GM12878 (cell line): ENCODE data around the gene ABHD3. TPM values are rescaled to one million over a fixed set of nuclear protein-coding genes. Genes with fewer than 3 reads are reported as not detected.

Experiments
- ATAC-seq: fragments of 200-7000 bp; cut with Tn5 transposase; 3 replicates; pipeline ENCODE4 v1.9.1; 2020; ENCODE audit warnings: mild to moderate bottlenecking, moderate library complexity
- BruUV-seq: library from RNA; stranded (reverse); fragments of 400-500 nt; replicated peaks from 2 replicates; lab custom pipeline; 2021; lab: Mats Ljungman, UMichigan
- CTCF ChIA-PET: fragments of 300-600 bp; sonication (Branson Sonifier 250); formaldehyde crosslinking; extraction: SDS; loops from one replicate; lab custom pipeline; 2021; ENCODE audit warnings: inconsistent platforms; lab: Yijun Ruan, JAX
- POLR2A ChIA-PET: fragments of 350-600 bp; formaldehyde crosslinking; extraction: SDS; loops from one replicate; lab custom pipeline; 2021; ENCODE audit warnings: inconsistent platforms; lab: Charles Lee
- RAD21 ChIA-PET: fragments of 300-600 bp; sonication (Branson Sonifier 250); formaldehyde crosslinking; loops from one replicate; lab custom pipeline; 2023; ENCODE audit warnings: antibody characterized with exemption; ENCODE audit not compliant: unreplicated experiment; lab: Charles Lee
- SMC1A ChIA-PET: fragments of 300-600 bp; sonication (Branson Sonifier 250); formaldehyde crosslinking; loops from one replicate; lab custom pipeline; 2023; ENCODE audit not compliant: unreplicated experiment, uncharacterized antibody; lab: Charles Lee
- DNase-seq: peaks from one replicate; pipeline ENCODE4 v3.0.0-alpha.2; 2011; ENCODE audit warnings: low read depth, low spot score
- FAIRE-seq: peaks from 3 replicates; lab custom pipeline; 2011; peaks lifted over from hg19 to GRCh38; lab: Jason Lieb, UNC
- H2AFZ ChIP-seq: 2 replicates; pipeline ENCODE4 v1.6.0; 2011; ENCODE audit warnings: low read depth, low read length, control low read depth; ENCODE audit not compliant: control insufficient read depth
- H3K27ac ChIP-seq: 2 replicates; pipeline ENCODE4 v1.5.1; 2011; ENCODE audit warnings: control low read depth; ENCODE audit not compliant: control insufficient read depth, insufficient read depth
- H3K27me3 ChIP-seq, 2 experiments: replicated peaks in 1 of 2; 2 replicates each; pipeline versions ENCODE4 v1.6.0 to v1.6.1; 2011; ENCODE audit warnings: low read length in 1 of 2; ENCODE audit not compliant: control insufficient read depth in 2 of 2, insufficient read depth in 2 of 2
- H3K36me3 ChIP-seq, 2 experiments: 2 replicates each; pipeline ENCODE4 v1.5.1; 2011; ENCODE audit warnings: low read length in 1 of 2; ENCODE audit not compliant: control insufficient read depth in 2 of 2, insufficient read depth in 2 of 2
- H3K4me1 ChIP-seq: 2 replicates; pipeline ENCODE4 v1.6.1; 2011; ENCODE audit warnings: mild to moderate bottlenecking, low read length, moderate library complexity, mixed read lengths; ENCODE audit not compliant: control insufficient read depth, insufficient read depth
- H3K4me2 ChIP-seq: 2 replicates; pipeline ENCODE4 v1.6.0; 2011; ENCODE audit warnings: control low read depth; ENCODE audit not compliant: control insufficient read depth, insufficient read depth
- H3K4me3 ChIP-seq: fragments of 200-600 bp; sonication (generic); 2 replicates; pipeline ENCODE4 v1.5.1; 2016
- H3K79me2 ChIP-seq: 2 replicates; pipeline ENCODE4 v1.6.0; 2011; ENCODE audit warnings: low read length; ENCODE audit not compliant: control insufficient read depth, insufficient read depth
- H3K9ac ChIP-seq: 2 replicates; pipeline ENCODE4 v1.8.0; 2011; ENCODE audit warnings: low read length, control low read depth, mixed read lengths; ENCODE audit not compliant: control insufficient read depth, insufficient read depth
- H3K9me3 ChIP-seq: replicated peaks from 3 replicates; pipeline ENCODE4 v1.5.1; 2011; ENCODE audit warnings: mild to moderate bottlenecking, low read length; ENCODE audit not compliant: control insufficient read depth, insufficient read depth
- H4K20me1 ChIP-seq: 2 replicates; pipeline ENCODE4 v1.6.0; 2011; ENCODE audit not compliant: control insufficient read depth, insufficient read depth
- BCL11A ChIP-seq: IDR thresholded peaks from 2 replicates; pipeline ENCODE4 v1.6.1; 2011; ENCODE audit warnings: low read depth, low read length
- CBFB ChIP-seq: IDR thresholded peaks from 2 replicates; pipeline ENCODE4 v1.6.1; 2016; ENCODE audit warnings: antibody characterized with exemption, low read depth
- CBX5 ChIP-seq: sonication (generic); IDR thresholded peaks from 2 replicates; pipeline ENCODE4 v1.6.1; 2016; ENCODE audit warnings: low read depth, moderate library complexity, mild to moderate bottlenecking, inconsistent platforms
- FOXM1 ChIP-seq: IDR thresholded peaks from 2 replicates; pipeline ENCODE4 v1.6.1; 2012; ENCODE audit warnings: low read depth, mild to moderate bottlenecking, inconsistent platforms, low read length, moderate library complexity
- GABPA ChIP-seq: IDR thresholded peaks from 2 replicates; pipeline ENCODE4 v1.6.1; 2014; ENCODE audit warnings: antibody characterized with exemption, low read depth, mild to moderate bottlenecking, inconsistent platforms
- HCFC1 ChIP-seq: fragments of 150-350 bp; IDR thresholded peaks from 2 replicates; pipeline ENCODE4 v1.6.1; 2014; ENCODE audit warnings: low read length
- MYB ChIP-seq: fragments of 150-350 bp; IDR thresholded peaks from 2 replicates; pipeline ENCODE4 v1.6.1; 2014; ENCODE audit warnings: mild to moderate bottlenecking, low read depth, low read length, borderline replicate concordance
- NBN ChIP-seq: fragments of 450-650 bp; IDR thresholded peaks from 2 replicates; pipeline ENCODE4 v1.6.1; 2016
- POLR2A ChIP-seq: IDR thresholded peaks from 2 replicates; pipeline ENCODE4 v1.6.1; 2011; ENCODE audit warnings: low read depth, mild to moderate bottlenecking, low read length
- RB1 ChIP-seq: fragments of 450-650 bp; formaldehyde crosslinking; IDR thresholded peaks from 2 replicates; pipeline ENCODE4 v1.6.1; 2017; ENCODE audit warnings: mild to moderate bottlenecking, borderline replicate concordance
- SREBF2 ChIP-seq: IDR thresholded peaks from 2 replicates; pipeline ENCODE4 v1.6.1; 2012; ENCODE audit warnings: mild to moderate bottlenecking, low read length
- TBL1XR1 ChIP-seq: IDR thresholded peaks from 2 replicates; pipeline ENCODE4 v1.6.1; 2012; ENCODE audit warnings: low read depth, low read length, improper control_type of control experiment
- YBX1 ChIP-seq: fragments of 450-650 bp; IDR thresholded peaks from 2 replicates; pipeline ENCODE4 v1.6.1; 2016; ENCODE audit warnings: antibody characterized with exemption
- YY1 ChIP-seq: IDR thresholded peaks from 2 replicates; pipeline ENCODE4 v1.6.1; 2011; ENCODE audit warnings: low read depth, mild to moderate bottlenecking, low read length
- ZNF207 ChIP-seq: fragments of 450-650 bp; IDR thresholded peaks from 2 replicates; pipeline ENCODE4 v1.6.1; 2014; ENCODE audit warnings: antibody characterized with exemption, mild to moderate bottlenecking, borderline replicate concordance
- ZNF24 ChIP-seq: fragments of 450-650 bp; IDR thresholded peaks from 2 replicates; pipeline ENCODE4 v1.6.1; 2017; ENCODE audit warnings: antibody characterized with exemption, mild to moderate bottlenecking
- ZNF622 ChIP-seq: fragments of 450-650 bp; IDR thresholded peaks from 2 replicates; pipeline ENCODE4 v1.6.1; 2017; ENCODE audit warnings: mild to moderate bottlenecking, inconsistent platforms
- WGBS: methylation state at CpG from one replicate; pipeline ENCODE4 v1.1.6; 2016; ENCODE audit warnings: low lambda C conversion rate; ENCODE audit not compliant: insufficient replicate concordance, insufficient coverage; ENCODE audit errors: missing lambda C conversion rate; 5-methylcytosine and 5-hydroxymethylcytosine counted together
- in situ Hi-C: fragments of 300-500 bp; cut with MboI; formaldehyde crosslinking; loops from 9 replicates; pipeline ENCODE4 v1.14.3; 2018; ENCODE audit warnings: mixed read lengths
- intact Hi-C: fragments of 100-400 bp; cut with micrococcal nuclease; formaldehyde crosslinking; loops from one replicate; pipeline ENCODE4 v1.14.2; 2022; ENCODE audit not compliant: unreplicated experiment
- polyA plus RNA-seq, 11 experiments: library from polyadenylated mRNA; depleted of rRNA in 4 of 11; unstranded in 6 of 11; stranded (reverse) in 5 of 11; fragments of >200 nt; fragmentation: Nextera tagmentation in 4 of 11; fragmentation: Illumina TruSeq in 1 of 11; extraction: Ambion mirVana in 4 of 11; extraction: Trizol in 1 of 11; gene quantifications; 1 replicate in 1 of 11; 2 replicates in 10 of 11; pipeline versions ENCODE4 v1.2.1 to v1.2.3, GENCODE V29; 2011 to 2016; ENCODE audit warnings: inconsistent platforms in 2 of 11, missing spikeins in 2 of 11, low read depth in 1 of 11
- total RNA-seq, 4 experiments: library from RNA; depleted of rRNA in 3 of 4; stranded (reverse); fragments of >200 nt in 3 of 4; fragmentation: Illumina TruSeq in 1 of 4; extraction: Trizol in 1 of 4; gene quantifications; 2 replicates each; pipeline versions ENCODE4 v1.2.1 to v1.2.3, GENCODE V29; 2013 to 2021
- TF ChIP-seq, protein P1 (sequence below): fragments of 450-650 bp; IDR thresholded peaks from 2 replicates; pipeline ENCODE4 v1.6.1; 2017; ENCODE audit warnings: low read depth, mild to moderate bottlenecking, moderate library complexity
- TF ChIP-seq, protein P2 (sequence below): fragments of 450-650 bp; IDR thresholded peaks from 2 replicates; pipeline ENCODE4 v1.6.1; 2018; ENCODE audit warnings: borderline replicate concordance, mild to moderate bottlenecking; ENCODE audit not compliant: partially characterized antibody
- TF ChIP-seq, protein P3 (sequence below): IDR thresholded peaks from 2 replicates; pipeline ENCODE4 v1.6.1; 2011; ENCODE audit warnings: low read depth, mild to moderate bottlenecking, low read length, moderate library complexity, borderline replicate concordance; ENCODE audit errors: extremely low read depth

Gene ABHD3
- total and polyA plus RNA-seq, 10 of the 15 experiments (the other 5 are each of a cell fraction or from before 2014, with no cell fraction given) = 4.9 to 49.8 (median 18.3) TPM

DNA sequence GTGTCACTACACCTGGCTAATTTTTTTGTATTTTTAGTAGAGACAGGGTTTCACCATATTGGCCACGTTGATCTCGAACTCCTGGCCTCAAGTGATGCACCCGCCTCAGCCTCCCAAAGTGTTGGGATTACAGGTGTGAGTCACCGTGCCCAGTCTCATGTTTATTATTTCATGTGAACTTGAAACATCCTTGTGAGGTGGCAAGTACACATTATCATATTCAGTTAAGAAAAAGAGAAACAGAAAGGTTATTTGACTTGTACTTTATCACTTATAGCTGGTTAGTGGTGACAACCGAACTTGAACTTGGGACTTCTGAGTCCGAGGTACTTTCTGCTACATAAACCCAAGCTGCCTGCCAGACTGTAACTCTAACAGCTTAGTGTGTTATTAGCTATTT is 24.4 kb downstream of the ABHD3 start:
- H3K79me2 ChIP-seq = no peaks in the 10 kb centered on the region
- H3K4me3 ChIP-seq = no peak overlapping the region
- in situ Hi-C loops (loop anchor here (25.0 kb wide), 1 partner anchor 568 kb away; the partner anchor contains the start of gene ROCK1), intact Hi-C loops (loop anchor here (10.0 kb wide), 1 partner anchor 175 kb away; no protein-coding TSS in a partner anchor)
- TF ChIP-seq TBL1XR1 (no peak), POLR2A (no peak), GABPA (no peak), SREBF2 (no peak), NBN (no peak), FOXM1 (no peak), RB1 (no peak), ZNF622 (no peak), BCL11A (no peak), MYB (no peak), CBX5 (no peak), CBFB (no peak), ZNF24 (no peak), YY1 (no peak), ZNF207 (no peak), YBX1 (no peak), HCFC1 (no peak)
- TF ChIP-seq, protein P1, sequence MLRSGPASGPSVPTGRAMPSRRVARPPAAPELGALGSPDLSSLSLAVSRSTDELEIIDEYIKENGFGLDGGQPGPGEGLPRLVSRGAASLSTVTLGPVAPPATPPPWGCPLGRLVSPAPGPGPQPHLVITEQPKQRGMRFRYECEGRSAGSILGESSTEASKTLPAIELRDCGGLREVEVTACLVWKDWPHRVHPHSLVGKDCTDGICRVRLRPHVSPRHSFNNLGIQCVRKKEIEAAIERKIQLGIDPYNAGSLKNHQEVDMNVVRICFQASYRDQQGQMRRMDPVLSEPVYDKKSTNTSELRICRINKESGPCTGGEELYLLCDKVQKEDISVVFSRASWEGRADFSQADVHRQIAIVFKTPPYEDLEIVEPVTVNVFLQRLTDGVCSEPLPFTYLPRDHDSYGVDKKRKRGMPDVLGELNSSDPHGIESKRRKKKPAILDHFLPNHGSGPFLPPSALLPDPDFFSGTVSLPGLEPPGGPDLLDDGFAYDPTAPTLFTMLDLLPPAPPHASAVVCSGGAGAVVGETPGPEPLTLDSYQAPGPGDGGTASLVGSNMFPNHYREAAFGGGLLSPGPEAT = no peak
- TF ChIP-seq, protein P2, sequence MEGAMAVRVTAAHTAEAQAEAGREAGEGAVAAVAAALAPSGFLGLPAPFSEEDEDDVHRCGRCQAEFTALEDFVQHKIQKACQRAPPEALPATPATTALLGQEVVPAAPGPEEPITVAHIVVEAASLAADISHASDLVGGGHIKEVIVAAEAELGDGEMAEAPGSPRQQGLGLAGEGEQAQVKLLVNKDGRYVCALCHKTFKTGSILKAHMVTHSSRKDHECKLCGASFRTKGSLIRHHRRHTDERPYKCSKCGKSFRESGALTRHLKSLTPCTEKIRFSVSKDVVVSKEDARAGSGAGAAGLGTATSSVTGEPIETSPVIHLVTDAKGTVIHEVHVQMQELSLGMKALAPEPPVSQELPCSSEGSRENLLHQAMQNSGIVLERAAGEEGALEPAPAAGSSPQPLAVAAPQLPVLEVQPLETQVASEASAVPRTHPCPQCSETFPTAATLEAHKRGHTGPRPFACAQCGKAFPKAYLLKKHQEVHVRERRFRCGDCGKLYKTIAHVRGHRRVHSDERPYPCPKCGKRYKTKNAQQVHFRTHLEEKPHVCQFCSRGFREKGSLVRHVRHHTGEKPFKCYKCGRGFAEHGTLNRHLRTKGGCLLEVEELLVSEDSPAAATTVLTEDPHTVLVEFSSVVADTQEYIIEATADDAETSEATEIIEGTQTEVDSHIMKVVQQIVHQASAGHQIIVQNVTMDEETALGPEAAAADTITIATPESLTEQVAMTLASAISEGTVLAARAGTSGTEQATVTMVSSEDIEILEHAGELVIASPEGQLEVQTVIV = no peak
- TF ChIP-seq, protein P3, sequence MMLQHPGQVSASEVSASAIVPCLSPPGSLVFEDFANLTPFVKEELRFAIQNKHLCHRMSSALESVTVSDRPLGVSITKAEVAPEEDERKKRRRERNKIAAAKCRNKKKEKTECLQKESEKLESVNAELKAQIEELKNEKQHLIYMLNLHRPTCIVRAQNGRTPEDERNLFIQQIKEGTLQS = no peak
- no peaks in the 10 kb centered on the region for H3K27me3 ChIP-seq
- no peak for ATAC-seq
- H3K36me3 ChIP-seq = no peaks in the 10 kb centered on the region; a peak in 1 of 4 replicates
- BruUV-seq = no TSS peak
- no peak overlapping the region for H2AFZ ChIP-seq
- RAD21 ChIA-PET = interaction anchor here (1.1 kb wide), 1 partner anchor 33 kb away, joined by 3 read pairs; no protein-coding TSS in a partner anchor
- no peaks in the 10 kb centered on the region for H4K20me1 ChIP-seq
- H3K4me1 ChIP-seq = peaks cover 12% of the 10 kb centered on the region
- H3K4me2 ChIP-seq = no peak overlapping the region
- SMC1A ChIA-PET = interaction anchor here (0.6 to 2.2 kb wide), 3 partner anchors 45 to 173 kb away, joined by 3 to 5 read pairs (median 3); no protein-coding TSS in a partner anchor
- POLR2A ChIA-PET = no interaction called here
- H3K27ac ChIP-seq = no peak overlapping the region
- no peak for DNase-seq
- FAIRE-seq = no peak
- CTCF ChIA-PET = interaction anchor here (1.2 to 1.9 kb wide), 2 partner anchors 12 to 68 kb away, joined by 4 to 5 read pairs; partner anchors contain the start of gene SNRPD1
- no peak overlapping the region for H3K9ac ChIP-seq
- over 99% methylated on average over 6 of the region's 6 CpGs for WGBS
- H3K9me3 ChIP-seq = no peaks in the 10 kb centered on the region
